ENCODE measurements around the gene KRTAP17-1.

- TF ChIP-seq, protein P1, sequence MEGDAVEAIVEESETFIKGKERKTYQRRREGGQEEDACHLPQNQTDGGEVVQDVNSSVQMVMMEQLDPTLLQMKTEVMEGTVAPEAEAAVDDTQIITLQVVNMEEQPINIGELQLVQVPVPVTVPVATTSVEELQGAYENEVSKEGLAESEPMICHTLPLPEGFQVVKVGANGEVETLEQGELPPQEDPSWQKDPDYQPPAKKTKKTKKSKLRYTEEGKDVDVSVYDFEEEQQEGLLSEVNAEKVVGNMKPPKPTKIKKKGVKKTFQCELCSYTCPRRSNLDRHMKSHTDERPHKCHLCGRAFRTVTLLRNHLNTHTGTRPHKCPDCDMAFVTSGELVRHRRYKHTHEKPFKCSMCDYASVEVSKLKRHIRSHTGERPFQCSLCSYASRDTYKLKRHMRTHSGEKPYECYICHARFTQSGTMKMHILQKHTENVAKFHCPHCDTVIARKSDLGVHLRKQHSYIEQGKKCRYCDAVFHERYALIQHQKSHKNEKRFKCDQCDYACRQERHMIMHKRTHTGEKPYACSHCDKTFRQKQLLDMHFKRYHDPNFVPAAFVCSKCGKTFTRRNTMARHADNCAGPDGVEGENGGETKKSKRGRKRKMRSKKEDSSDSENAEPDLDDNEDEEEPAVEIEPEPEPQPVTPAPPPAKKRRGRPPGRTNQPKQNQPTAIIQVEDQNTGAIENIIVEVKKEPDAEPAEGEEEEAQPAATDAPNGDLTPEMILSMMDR (IDR thresholded peaks at IDR 0.05; ENCODE audit: insufficient read depth, low read length) = no peak
- TF ChIP-seq POLR2AphosphoS5 (IDR thresholded peaks at IDR 0.05; ENCODE audit: low read depth) = no peak
- no peak for TF ChIP-seq GABPA (IDR thresholded peaks at IDR 0.05; ENCODE audit: low read depth)
- TF ChIP-seq SPI1 (IDR thresholded peaks at IDR 0.05; ENCODE audit: borderline replicate concordance, low read depth) = no peak
Observed at GRCh38 chr17:41343029-41343428, 27.5 kb upstream of the KRTAP17-1 start.

All from HL-60 (cell line).